Pulmonary artery endothelial cell (primary cell): ENCODE results near the gene UBXN2A. TPM values are rescaled to one million over a fixed set of nuclear protein-coding genes. Genes with fewer than 3 reads are reported as not detected.
"Not testable (repeated sequence)": the region's sequence is repeated elsewhere in the genome, so short reads cannot be mapped to it uniquely, and the experiment has no call there.

Experiments used
- DNase-seq: peaks from one replicate; pipeline ENCODE4 v3.0.0-alpha.2; 2011; ENCODE audit warnings: low read depth, low spot score
- total RNA-seq: library from RNA; depleted of rRNA; stranded (reverse); fragments of >200 nt; gene quantifications from 2 replicates; pipeline ENCODE4 v1.2.3, GENCODE V29; 2014

UBXN2A gene
- total RNA-seq, 1 donor from 2014 or later = 8.7 TPM

DNA sequence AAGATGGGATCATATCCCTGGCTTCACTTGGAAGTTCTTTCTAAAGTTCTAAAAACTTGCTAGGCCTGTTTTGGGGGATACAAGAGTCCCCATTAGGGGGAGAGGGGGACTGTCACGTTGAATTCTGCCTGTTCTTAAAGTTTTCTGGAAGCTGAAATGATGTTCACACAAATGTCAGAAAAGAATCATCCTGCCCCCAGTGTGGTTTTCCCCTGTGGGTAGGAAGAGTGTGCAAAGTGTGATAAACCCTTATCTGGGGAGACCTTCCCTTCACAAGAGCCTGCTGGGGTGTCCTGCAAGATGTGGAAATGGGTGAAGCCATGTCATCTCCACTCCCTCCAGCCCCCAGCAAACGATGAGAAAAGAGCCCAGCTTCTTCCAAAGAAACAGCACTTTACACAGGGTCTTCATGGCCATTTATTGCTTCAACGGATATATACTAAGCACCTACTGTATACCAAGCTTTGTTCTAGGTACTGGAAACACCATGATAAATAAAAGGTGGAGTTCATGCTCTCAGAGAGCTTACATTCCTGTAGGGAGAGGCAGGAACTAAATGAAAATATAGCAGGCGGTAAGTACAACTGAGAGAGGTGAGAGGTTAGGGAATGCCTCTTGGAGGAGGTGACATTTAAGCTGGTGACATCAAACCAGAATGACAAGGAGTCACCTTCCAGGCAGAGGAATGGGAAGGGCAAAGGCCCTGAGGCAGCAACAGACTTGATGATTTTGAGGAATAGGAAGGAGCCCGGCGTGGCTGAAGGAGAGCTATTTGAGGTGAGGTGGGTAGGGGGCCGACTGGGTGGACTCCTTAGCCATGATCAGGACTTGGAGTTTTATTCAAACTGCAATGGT is 71.2 kb downstream of the UBXN2A start:
- no peak for DNase-seq

- DNase-seq = no peak
Observed at GRCh38 chr2:24012521-24013188, 72.4 kb downstream of the UBXN2A start.

DNA sequence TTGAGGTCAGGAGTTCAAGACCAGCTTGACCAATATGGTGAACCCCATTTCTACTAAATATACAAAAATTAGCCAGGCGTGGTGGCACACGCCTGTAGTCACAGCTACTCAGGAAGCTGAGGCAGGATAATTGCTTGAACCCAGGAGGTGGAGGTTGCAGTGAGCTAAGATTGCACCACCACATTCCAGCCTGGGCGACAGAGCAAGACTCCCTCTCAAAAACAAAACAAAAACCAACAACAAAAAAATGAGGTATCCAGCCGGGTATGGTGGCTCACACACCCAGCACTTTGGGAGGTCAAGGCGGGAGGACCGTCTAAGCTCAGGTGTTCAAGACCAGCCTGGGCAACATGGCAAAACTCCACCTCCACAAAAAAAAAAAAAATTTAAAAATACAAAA is 74.6 kb downstream of the UBXN2A start:
- DNase-seq = not testable (repeated sequence)

DNA sequence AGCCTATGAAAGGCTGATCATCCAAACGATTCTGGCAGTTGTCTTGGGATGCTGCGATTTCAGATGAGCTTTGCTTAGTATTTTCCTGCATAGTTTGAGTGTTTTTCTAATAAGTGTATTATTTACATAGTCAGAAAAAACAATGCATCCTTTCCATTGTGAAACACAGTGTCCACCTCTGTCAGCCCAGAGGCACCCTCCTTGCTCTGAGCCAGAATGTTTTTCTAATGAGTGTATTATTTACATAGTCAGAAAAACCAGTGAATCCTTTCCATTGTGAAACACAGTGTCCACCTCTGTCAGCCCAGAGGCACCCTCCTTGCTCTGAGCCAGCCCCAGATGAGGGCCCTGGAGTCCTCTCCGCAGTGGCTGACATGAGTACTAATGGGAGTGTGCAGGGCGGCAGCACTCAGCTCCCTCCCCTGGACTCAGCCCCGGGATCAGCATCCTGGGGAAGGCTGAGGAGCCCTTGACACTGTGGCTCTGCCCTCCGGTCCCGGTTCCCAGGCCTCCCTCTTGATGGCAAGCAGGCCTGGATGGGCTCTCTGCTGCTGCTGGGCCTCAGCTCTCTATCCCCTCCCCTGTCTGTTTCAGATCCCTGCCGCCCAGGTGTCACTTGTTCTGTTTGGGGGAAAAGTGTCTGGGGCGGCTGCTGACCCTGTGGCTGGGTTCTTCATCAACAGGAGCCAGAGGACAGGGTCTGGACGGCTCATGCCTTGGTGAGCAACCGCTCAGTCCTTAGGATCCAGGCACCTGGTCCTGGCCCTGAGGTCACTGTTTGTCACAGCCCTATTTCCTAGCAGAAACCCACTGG is 75.5 kb downstream of the UBXN2A start:
- DNase-seq = peak; percentile 43

GRCh38 chr2:24016376-24016761 is 76.1 kb downstream of the UBXN2A start:
- DNase-seq = no peak

GRCh38 chr2:24016853-24017703 is 76.8 kb downstream of the UBXN2A start:
- DNase-seq = no peak

- no peak for DNase-seq
Observed at GRCh38 chr2:24017711-24018110, 77.4 kb downstream of the UBXN2A start.

DNA sequence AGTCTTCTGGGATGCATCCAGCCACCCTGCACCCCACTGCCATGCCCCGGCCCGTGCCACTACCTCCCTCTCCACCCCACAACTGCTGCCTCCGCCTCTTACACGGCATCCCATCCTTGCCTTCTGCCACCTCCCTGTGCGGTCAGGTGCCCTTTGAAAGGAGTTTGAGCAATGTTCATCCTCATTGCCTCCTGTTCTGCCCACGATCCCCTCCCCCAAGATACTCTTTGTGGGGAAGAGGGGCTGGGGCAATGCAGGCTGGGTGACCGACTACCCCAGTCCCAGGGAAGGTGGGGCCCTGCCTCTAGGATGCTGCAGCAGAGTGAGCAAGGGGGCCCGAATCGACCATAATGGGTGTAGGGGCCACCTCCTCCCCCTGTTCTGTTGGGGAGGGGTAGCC is 78.0 kb downstream of the UBXN2A start:
- DNase-seq = no peak

DNA sequence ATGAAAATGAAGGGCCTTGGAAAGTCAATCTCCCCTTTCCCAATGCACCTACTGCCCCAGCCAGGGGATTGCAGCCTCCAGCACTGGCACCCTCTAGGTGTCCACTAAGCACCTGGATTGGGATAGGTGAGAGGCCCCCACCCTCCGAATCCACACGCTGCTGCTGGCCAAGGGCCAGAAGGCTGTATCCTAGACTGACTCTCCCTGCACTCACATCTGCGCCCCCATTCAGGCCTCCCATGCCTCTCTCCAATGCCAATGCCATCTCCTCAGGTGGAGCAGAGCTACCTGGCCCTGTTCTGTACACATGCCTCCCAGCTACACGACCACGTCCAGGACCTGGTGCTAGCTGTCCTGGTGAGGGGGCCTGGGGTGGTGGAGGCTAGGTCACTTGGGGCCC is 79.5 kb downstream of the UBXN2A start:
- DNase-seq = no peak

GRCh38 chr2:24020244-24020643 is 80.0 kb downstream of the UBXN2A start:
- DNase-seq = no peak

GRCh38 chr2:24021122-24021998 is 81.1 kb downstream of the UBXN2A start:
- DNase-seq = no peak

DNA sequence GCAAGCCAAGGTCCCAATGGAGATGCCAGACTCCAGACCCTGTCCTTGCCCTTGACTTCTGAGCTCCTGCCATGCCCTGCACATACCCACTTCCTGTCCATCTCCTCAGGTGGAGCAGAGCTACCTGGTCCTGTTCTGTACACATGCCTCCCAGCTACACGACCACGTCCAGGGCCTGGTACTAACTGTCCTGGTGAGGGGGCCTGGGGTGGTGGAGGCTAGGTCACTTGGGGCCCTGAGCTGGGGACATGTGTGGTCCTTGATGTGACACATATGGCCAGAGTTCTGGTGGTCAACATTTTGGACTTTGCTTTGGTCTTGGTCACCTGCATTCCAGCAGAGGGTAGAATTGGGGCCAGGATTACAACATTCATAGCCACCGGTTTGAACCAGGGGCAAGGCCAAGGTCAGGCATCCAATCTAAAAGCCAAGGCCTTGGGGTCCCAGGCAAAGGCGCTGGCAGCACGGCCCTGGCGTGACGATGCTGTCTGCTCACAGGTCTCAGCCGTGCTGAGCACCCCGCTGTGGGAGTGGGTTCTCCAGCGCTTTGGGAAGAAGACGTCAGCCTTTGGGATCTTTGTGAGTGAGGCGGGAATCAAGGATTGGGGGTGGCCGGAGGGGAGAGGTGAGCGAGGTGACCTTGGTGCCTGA is 82.2 kb downstream of the UBXN2A start:
- DNase-seq = no peak

GRCh38 chr2:24022975-24023575 is 82.8 kb downstream of the UBXN2A start:
- DNase-seq = no peak

DNA sequence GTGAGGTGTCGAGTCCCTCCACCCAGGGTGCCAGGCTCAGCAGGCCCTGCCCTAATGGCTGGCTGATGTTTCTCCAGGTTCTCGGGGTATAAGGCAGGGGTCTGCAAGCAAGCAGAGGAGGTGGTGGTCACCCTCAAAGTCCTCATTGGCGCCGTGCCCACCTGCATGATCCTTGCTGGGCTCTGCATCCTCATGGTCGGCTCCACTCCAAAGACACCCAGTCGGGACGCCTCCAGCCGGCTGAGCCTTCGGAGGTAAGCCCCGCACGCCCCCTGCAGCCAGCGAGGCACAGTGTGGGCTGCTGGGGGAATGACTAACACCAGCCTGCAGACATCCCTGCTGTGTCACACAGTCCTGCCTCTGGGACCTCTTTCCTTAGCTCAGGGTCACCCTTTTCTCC is 83.8 kb downstream of the UBXN2A start:
- no peak for DNase-seq

DNA sequence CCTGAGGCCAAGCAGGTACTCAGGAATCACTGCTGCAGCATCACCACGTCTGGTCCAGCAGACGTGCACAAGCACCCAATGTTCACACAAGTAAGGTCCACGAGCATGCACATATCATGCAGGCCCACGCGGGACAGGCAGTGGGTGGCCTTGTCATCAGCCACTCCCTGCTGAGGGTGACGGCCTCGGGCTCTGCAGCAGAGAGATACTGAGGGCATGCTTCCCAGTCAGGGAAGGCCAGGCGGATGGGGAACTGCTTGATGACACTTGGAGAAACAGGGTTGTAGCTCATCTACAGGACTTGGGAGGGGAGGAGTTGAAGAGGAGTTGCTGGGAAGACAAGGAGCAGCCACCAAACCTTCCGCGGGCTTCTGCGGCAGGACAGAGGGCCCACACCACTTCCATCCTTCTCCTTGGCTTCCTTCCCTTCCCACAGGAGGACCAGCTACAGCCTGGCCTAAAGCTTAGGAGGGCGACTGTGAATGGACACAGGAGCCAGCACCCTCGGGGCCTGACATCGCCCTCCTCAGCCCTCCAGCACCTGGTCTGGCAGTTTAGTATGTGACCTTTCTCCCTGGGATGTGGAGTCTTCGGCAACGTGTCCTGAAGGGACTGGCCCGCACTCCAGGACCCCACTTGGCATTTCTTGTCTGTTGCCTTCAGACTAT is 84.9 kb downstream of the UBXN2A start:
- DNase-seq = no peak

GRCh38 chr2:24026233-24026632 is 86.0 kb downstream of the UBXN2A start:
- DNase-seq = no peak

- no peak for DNase-seq
Observed at GRCh38 chr2:24038786-24039499, 98.7 kb downstream of the UBXN2A start.

DNA sequence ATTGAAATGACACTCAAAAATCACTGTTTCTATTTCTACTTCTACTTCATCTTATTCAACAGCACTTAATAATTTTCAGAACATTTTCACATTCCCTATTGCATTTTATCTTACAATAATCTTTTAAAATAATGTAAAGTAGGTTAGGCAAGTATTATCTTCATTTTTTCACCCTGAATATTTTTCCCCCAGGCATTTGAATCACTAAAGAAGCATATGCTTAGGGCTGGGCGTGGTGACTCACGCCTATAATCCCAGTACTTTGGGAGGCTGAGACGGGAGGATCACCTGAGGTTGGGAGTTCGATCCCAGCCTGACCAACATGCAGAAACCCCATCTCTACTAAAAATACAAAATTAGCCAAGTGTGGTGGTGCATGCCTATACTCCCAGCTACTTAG is 100.2 kb downstream of the UBXN2A start:
- no peak for DNase-seq
